ENCODE measurements around the gene ING5. TPM values are rescaled to one million over a fixed set of nuclear protein-coding genes. Genes with fewer than 3 reads are reported as not detected.

Gene ING5
- total RNA-seq, 1 donor from 2014 or later: 48.8 TPM

- Mint-ChIP-seq H3K4me1 (ENCODE audit: unreplicated experiment) (peaks cover 11% of the 10 kb centered on the region), H3K27ac (no peak overlapping the region), H3K36me3 (no peaks in the 10 kb centered on the region), H3K4me3 (no peak overlapping the region), H3K9me3 (no peaks in the 10 kb centered on the region), H3K27me3 (no peaks in the 10 kb centered on the region)
- TF ChIP-seq, protein P1, sequence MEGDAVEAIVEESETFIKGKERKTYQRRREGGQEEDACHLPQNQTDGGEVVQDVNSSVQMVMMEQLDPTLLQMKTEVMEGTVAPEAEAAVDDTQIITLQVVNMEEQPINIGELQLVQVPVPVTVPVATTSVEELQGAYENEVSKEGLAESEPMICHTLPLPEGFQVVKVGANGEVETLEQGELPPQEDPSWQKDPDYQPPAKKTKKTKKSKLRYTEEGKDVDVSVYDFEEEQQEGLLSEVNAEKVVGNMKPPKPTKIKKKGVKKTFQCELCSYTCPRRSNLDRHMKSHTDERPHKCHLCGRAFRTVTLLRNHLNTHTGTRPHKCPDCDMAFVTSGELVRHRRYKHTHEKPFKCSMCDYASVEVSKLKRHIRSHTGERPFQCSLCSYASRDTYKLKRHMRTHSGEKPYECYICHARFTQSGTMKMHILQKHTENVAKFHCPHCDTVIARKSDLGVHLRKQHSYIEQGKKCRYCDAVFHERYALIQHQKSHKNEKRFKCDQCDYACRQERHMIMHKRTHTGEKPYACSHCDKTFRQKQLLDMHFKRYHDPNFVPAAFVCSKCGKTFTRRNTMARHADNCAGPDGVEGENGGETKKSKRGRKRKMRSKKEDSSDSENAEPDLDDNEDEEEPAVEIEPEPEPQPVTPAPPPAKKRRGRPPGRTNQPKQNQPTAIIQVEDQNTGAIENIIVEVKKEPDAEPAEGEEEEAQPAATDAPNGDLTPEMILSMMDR (conservative IDR thresholded peaks at IDR 0.05): no peak
- no peak for DNase-seq (ENCODE audit: extremely low spot score, unreplicated experiment)
Measured at GRCh38 chr2:241670333-241671110, 31.3 kb upstream of the ING5 start.

DNA sequence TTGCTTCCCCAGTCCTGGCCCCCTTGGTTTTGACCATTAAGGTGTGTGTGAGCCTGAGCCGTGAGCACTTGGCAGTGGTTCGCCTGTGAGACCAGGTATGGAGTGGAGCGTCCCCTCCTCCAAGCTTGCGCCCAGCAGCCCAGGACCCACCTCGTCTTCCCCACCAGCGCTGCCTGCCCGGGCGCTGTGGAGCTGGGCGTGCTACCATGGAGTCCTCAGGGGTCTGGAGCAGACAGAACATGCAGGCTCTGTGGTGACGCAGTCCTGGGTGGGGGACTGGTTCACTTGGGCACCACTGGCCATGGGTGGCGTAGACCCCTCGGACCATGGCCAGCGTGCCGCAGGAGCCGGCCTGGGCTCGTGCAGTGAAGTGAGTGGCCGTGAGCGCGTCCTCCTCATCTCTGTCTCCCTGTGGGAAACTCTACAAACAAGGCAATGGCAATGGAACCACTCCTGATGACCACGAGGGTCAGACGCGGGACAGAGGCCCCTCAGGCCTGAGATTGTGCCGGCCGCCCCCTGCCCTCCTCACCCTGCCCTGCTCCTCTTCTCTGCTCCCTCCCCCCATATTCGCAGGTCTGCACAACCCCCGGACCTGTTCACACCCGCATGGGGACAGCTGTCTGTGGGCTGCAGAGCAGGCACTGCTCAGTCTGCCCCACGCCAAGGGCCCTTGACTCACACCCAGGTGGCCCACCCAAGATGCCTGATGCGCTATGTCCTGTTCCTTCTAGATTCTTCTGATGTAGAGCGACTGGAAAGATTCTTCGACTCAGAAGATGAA, 30.2 kb upstream of the ING5 start:
- TF ChIP-seq, protein P1 (conservative IDR thresholded peaks at IDR 0.05): no peak
- H3K36me3 Mint-ChIP-seq: no peaks in the 10 kb centered on the region
- H3K9me3 Mint-ChIP-seq: no peaks in the 10 kb centered on the region
- H3K27ac Mint-ChIP-seq: no peak overlapping the region
- H3K4me3 Mint-ChIP-seq: no peak overlapping the region
- H3K27me3 Mint-ChIP-seq: no peaks in the 10 kb centered on the region
- H3K4me1 Mint-ChIP-seq (ENCODE audit: unreplicated experiment): peaks cover 2% of the 10 kb centered on the region
- no peak for DNase-seq (ENCODE audit: extremely low spot score, unreplicated experiment)

GRCh38 chr2:241672243-241673188, 29.3 kb upstream of the ING5 start:
- H3K4me3 Mint-ChIP-seq: no peak overlapping the region
- TF ChIP-seq, protein P1 (conservative IDR thresholded peaks at IDR 0.05): no peak
- H3K4me1 Mint-ChIP-seq (ENCODE audit: unreplicated experiment): no peaks in the 10 kb centered on the region
- no peaks in the 10 kb centered on the region for H3K36me3 Mint-ChIP-seq
- DNase-seq (ENCODE audit: extremely low spot score, unreplicated experiment): no peak
- no peaks in the 10 kb centered on the region for H3K9me3 Mint-ChIP-seq
- no peak overlapping the region for H3K27ac Mint-ChIP-seq
- no peaks in the 10 kb centered on the region for H3K27me3 Mint-ChIP-seq

- H3K4me1 Mint-ChIP-seq (ENCODE audit: unreplicated experiment): no peaks in the 10 kb centered on the region
- no peak overlapping the region for H3K27ac Mint-ChIP-seq
- no peak overlapping the region for H3K4me3 Mint-ChIP-seq
- no peak for DNase-seq (ENCODE audit: extremely low spot score, unreplicated experiment)
- H3K36me3 Mint-ChIP-seq: no peaks in the 10 kb centered on the region
- no peaks in the 10 kb centered on the region for H3K27me3 Mint-ChIP-seq
- TF ChIP-seq, protein P1 (conservative IDR thresholded peaks at IDR 0.05): no peak
- no peaks in the 10 kb centered on the region for H3K9me3 Mint-ChIP-seq
Measured at GRCh38 chr2:241673189-241673663, 28.6 kb upstream of the ING5 start.

All from type B pancreatic cell (in vitro differentiated cells).